Hypothalamus (tissue), 51 donors: ENCODE data around the gene FCGR1A.
A peak's percentile ranks its signal among the peaks of the same experiment; 100 is the strongest.
"Not testable (repeated sequence)": the region's sequence is repeated elsewhere in the genome, so short reads cannot be mapped to it uniquely, and the experiment has no call there.

Experiments used
- DNase-seq, 51 donors: peaks; one replicate each; lab custom pipeline; 2025; lab: John Stamatoyannopoulos, UW

FCGR1A gene

DNA sequence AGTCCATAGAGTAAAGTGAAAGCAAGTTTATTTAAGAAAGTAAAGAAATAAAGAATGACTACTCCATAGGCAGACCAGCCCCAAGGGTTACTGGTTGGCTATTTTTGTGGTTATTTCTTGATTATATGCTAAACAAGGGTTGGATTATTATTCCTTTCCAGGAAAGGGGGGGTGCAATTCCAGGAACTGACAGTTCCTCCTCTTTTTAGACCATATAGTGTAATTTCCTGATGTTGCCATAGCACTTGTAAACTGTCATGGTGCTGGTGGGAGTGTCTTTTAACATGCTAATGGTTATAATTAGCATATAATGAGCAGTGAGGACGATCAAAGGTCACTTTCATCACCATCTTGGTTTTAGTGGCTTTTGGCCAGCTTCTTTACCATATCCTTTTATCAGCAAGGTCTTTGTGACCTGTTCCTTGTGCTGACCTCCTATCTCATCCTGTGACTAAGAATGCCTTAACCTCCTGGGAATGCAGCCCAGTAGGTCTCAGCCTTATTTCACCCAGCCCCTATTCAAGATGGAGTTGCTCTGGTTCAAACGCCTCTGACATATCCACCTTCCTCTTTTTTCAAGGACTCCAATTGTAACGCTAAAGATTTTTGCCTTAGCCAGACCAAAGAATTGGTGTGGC is 6.9 kb upstream of the FCGR1A start:
- DNase-seq: not testable (repeated sequence)

DNA sequence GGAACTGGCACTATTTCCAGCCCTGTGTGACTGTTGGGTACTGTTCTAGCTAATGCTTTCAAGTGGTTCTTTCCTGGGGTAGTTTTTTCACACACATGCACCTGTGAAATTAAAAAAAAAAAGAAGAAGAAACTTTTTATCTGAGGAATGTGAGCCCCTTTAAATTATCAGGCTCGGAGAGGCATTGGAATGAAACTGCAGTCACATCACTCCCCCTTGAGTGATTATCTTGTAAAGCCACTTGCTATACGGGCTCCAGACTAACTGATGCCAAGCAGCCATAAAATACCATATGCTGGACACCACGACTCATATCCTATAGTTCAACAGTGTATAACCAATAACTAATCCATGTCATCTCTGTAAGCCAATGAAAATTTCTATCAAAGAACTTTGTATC is 5.4 kb upstream of the FCGR1A start:
- DNase-seq: not testable (repeated sequence)

DNA sequence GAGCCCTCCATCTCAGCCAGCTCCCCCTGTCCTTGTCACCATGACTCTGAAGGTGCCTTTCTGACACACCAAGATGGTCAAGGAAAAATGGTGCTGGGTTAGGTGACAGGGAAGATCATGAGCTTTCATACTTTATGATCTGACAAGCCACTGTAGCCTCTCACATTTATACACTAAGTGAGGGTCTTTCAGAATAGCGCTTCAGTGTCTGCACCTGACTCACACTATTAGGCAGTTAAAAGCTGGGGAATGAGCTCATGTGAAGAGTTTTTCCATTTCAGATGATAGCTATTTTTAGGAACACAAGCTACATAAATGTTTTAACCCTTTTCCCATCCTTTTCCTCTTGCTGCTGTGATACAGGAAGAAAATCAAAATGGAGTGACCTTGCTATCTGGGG is 4.2 kb upstream of the FCGR1A start:
- DNase-seq: not testable (repeated sequence)

DNA sequence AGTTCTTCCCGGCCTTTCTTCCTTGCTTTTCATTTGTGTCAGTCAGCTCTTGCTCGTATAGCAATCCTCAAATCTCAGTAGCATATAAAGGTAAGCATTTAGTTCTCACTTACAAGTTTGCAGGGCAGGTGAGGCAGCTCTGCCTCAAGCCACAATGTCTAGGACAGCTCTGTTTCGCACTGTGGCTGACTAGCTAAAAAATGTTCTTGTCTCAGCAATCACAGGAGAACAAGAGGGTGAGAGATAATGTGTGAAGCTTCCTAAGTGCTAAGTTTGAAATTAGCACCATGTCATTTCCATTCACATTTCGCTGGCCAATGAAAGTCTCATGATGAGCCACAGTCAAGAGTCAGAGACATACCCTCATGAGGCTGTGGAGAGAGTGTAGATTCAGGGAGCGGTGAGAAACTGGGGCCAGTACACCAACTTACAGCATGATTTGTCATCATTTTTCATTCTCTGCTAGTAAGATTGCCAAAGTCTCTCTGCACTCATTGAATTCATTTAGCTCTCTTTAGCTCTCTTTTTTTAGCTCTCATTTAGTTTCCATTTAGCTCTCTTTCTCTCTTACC is 995 bp upstream of the FCGR1A start:
- not testable (repeated sequence) for DNase-seq

DNA sequence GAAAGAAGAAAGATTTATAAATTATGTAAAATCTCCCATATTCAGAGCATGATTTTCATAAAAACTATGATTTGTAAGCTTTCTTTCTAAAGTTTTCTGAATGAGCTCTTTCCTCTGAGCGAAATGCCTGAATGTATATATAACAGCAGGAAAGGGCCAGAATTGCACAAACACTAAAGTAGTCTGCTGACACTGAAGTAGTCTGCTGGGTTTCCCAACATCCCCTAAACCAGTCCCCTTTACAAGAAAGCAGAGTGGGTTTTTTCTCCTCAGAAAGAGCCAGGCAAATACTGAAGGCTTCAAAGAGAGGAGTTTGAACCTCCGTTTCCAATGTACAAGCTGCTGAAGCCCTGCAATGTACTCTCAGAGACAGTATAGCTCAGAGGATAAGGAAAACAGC is 795 bp downstream of the FCGR1A start:
- not testable (repeated sequence) for DNase-seq

DNA sequence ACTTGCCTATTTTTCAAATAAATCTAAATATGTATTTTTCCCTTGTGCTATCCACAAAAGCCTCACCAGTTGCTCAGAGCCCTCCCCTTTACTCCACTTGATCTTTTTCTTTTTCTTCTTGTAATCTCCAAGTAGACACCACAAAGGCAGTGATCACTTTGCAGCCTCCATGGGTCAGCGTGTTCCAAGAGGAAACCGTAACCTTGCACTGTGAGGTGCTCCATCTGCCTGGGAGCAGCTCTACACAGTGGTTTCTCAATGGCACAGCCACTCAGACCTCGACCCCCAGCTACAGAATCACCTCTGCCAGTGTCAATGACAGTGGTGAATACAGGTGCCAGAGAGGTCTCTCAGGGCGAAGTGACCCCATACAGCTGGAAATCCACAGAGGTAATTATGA is 1.4 kb downstream of the FCGR1A start:
- DNase-seq: not testable (repeated sequence)

DNA sequence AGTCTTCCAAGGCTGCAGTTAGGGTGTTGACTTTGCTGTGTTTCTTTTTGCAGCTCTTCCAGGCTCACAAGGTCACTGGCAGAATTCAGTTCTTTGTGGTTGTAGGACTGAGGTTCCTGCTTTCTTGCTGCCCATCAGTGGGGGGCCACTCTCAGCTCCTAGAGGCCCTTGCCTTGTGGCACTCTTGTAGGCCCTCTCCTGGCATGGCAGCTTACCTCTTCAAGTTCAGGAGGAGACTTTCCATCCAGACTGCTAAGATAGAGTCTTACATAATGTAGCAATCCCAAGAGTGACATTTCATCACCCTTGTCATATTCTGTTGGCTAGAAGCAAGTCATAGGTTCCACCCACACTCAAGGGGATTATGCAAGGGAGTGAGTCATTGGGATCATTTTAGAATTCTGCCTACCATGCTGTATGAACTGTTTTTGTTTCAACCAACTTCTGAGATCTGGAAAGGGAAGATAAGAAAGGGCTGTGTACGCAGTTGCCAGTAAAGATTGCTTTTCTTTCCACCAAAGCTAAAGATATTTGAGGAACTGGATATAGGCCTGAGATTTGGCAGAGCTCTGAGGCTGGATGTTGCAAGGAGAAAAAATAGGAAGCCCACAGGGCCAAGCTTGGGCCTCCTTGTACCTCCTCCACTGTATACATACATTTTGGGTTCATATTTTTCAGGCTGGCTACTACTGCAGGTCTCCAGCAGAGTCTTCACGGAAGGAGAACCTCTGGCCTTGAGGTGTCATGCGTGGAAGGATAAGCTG is 5.4 kb downstream of the FCGR1A start:
- not testable (repeated sequence) for DNase-seq

DNA sequence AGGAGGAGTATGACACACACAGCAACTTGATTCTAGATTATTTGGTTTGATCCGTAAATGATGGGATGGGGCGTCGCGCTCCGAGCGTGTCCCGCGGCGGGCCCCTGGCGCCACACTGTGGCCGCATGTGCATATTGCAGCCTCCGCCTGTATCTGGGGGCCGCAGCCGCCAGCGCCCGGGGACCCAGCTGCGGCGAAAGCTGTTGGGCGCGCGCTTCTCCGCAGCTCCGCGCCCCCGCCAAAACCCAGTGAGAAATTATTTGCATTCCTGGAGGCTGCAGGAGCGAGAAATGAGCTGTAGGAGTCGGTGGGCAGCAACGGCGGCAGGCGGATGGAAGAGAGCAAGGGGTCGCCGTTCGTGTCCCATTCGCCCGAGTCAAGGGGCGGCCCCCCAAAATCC is 10.0 kb downstream of the FCGR1A start:
- peak in 30 of 51 donors; percentile 3 to 56 (median 18) for DNase-seq

DNA sequence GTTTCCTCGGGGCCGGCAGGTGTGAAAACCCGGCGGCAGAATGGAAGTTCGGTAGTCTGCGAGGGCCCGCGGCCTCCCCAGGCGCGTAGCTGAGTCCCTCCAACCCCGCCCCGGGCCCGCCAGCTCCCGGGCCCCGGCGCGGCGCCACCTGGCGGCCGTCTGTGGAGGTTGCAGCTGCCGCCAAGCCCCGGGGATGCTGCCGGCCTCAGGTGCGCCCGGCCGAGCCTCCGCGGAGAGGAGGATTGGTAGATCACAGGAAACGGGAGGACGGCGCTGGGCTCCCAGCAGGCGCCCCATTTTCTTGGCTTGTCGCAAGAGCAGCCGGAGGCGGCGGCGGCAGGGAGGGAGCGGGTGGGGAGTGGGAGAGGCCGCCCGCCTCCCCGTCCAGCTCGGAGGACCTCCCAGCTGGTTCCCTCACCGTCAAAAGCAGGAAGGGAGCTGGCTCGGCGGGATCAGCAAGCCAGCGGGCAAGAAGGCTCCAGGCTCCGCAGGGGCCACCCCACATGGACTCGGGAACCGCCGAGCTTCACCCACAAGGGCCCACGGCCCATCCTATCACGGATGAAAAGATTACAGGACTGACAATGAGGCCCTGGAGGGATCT is 10.5 kb downstream of the FCGR1A start:
- peak in 44 of 51 donors; percentile 2 to 69 (median 35) for DNase-seq

DNA sequence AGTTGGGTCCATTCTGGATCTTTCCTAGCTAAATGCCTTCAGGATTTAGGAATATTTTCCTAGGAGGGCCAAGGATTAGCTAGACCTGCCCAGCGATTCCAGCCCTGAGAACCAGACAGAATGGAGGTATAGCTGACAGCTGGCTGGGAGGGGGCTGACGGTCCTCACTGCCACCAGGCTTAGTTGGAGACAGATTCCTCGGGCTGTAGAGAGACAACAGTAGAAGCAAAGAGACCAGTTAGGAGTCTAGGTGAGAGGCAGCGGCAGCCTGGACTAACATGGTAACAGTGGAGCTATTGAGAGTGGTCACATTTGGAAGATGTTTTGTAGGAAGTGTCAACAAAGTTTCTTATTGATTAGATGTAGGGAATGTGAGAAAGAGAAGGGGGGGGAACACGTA is 11.4 kb downstream of the FCGR1A start:
- not testable (repeated sequence) for DNase-seq

DNA sequence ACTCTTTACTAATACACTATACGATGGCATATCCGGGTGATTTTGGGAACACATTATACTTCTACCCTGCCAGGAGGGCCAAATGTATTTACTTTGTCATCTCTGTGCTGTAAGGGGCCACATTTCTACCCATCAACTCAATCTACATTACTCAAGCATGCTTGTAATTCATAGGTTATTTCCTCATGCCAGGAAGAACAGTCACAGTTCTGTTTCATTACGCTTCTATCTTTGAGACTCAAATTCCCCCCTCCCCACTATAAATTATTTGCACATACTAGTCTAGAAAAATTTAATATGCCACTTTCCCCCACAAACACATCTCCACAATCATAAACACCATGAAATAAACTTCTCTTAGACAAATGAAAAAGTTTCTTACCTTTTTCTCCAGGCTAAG is 19.1 kb downstream of the FCGR1A start:
- not testable (repeated sequence) for DNase-seq

DNA sequence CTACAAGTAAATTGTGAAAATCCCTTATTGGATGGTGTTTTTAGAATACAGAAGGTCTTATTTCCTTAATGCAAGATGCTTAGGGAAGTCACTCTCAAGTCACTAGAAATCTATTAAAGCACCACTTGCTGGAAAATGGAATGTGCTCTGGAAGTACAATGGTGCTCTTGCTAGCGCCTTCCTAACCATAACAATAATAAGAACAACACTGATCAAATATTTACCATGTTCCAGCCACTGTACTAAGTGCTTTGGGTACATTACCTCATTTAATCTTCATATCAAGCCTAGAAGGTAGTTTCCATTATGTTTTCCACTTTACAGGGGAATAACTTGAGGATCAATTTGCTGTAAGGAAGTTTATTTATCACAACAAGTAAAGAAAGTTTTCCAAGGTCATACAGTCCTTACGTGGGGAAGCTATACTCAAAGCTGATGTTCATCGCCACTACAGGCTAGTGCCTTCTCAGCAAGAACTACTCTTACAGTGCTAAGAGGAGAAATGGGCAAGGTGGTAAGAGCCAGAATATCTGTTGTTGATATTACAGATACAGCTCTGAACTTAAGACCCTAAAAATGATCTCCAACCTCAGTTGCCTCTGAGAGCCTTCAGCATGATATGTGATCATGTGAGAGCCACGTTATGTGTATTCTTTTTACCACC is 22.1 kb downstream of the FCGR1A start:
- DNase-seq: not testable (repeated sequence)

DNA sequence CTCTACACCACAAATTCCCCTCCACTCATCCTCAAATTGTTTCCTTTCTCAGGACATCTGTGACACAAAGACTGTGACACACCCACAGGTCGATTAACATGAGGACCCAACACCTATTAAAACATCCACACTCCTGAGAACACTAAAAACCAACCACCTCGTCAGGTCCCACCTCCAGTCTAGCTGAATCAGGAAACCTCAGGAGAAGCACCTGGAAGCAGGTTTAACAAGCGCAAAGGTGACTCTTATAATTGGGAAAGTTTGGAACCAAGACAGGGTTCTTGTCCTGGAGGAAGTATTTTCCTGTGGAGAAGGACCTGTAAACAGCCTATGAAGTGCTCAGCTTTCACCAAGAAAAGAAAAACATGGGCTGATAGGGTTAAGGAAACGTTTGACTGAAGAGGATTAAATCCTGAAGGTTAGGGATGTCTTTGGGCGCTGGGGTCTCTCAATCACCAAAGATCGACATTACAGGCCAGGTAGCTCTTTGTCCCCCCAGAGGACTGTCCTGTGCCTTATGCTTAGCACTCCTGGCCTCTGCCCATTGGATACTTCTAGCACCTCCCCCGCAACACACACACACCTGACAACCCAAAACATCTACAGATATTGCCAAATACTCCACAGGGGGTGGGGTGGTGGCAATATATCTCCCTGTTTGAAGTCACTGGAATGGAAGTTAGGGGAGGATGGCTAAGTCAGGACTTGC is 28.4 kb downstream of the FCGR1A start:
- not testable (repeated sequence) for DNase-seq

DNA sequence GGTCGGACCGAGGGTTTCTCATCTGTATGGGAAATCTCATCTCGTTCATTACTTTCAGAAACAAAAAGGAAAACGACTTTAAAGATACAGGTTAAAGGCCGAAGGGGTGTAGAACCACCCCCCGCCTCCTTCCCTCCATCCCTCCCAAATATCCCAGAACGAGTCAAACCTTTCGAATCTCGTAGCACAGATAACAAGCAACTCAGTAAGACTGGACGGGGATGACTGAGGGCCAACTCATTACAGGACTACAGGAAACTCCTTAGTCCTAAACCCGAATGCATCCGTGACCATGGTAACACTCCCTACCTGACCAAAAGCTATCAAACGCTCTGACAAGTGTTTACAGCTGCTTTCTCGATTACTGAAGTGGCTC is 29.0 kb downstream of the FCGR1A start:
- DNase-seq: not testable (repeated sequence)

DNA sequence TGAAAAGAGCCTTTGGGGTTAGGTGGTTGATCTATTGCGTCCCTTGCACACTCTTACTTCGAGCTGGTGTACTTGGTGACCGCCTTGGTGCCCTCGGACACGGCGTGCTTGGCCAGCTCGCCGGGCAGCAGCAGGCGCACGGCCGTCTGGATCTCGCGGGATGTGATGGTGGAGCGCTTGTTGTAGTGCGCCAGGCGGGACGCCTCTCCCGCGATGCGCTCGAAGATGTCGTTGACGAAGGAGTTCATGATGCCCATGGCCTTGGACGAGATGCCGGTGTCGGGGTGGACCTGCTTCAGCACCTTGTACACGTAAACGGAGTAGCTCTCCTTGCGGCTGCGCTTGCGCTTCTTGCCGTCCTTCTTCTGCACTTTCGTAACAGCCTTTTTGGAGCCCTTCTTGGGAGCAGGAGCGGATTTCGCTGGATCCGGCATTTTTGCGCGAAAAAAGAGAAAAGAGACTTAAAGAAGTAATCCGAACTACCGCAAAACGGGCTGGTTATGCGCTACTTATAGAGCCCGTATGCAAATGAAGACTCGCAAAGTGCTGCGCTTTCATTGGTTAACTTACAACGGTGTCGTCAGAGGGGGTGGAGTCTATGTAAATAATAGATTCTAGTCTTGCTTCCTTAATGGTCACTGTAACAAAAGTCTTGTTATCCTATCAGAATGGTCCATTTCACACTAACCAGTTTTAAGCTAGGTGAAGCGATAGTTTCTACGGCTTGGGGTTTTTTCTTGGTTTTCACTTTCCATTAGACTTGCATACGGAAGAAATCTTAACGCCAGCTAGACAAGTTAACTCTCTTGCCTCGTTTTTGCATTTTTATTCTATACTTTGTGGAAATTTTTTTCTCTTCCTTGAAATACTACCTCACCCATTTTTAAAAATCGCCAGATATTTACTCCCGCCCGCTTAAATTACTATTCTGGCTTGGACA is 29.7 kb downstream of the FCGR1A start:
- peak in 50 of 51 donors; percentile 4 to 95 (median 70) for DNase-seq

DNA sequence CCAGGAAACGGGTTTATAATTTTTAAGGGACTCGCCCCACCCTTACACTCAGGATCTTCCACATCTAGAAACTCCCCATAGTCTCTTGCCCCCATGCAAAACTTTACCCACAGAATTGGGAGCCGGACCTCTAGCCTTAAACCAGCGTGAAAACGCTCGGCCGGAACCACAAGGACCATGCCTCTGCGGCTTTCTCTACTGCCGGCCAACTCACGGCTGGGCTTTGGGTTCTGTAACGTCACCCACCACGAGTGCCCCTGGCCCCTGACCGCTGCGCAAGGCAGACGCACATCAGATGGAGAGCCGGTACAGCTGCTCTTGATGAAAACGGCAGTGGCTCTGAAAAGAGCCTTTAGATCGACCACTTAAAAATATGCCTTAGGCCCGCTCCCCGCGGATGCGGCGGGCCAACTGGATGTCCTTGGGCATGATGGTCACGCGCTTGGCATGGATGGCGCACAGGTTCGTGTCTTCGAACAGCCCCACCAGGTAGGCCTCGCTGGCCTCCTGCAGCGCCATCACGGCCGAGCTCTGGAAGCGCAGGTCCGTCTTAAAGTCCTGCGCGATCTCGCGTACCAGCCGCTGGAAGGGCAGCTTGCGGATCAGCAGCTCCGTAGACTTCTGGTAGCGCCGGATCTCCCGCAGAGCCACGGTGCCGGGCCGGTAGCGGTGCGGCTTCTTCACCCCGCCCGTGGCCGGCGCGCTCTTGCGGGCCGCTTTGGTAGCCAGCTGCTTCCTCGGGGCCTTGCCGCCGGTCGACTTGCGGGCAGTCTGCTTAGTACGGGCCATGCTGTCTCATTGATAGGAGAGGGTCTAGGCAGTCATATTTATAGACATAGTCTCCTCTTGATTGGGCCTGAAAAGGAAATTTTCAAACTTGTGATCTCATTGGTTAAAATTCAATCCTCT is 30.7 kb downstream of the FCGR1A start:
- peak in 29 of 51 donors; percentile 2 to 71 (median 22) for DNase-seq

DNA sequence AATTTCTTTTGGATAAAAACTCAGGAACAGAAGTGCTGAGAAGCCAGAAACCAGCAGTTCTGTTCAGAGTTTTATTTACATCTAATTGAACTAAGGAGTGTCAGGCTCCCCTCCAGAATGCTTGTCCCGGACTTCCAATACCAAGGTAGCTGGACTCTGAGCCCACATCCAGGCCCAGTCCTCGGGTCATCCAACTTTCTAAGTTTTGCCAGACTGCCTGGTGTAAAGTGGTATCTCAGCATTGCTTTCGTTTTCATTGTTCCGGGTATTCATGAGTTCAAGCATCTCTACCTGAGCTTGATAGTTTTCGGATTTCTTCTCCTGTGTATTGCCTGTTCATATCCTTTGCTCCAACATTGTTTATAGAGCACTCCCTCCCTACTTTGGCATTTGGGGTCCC is 37.9 kb downstream of the FCGR1A start:
- not testable (repeated sequence) for DNase-seq

DNA sequence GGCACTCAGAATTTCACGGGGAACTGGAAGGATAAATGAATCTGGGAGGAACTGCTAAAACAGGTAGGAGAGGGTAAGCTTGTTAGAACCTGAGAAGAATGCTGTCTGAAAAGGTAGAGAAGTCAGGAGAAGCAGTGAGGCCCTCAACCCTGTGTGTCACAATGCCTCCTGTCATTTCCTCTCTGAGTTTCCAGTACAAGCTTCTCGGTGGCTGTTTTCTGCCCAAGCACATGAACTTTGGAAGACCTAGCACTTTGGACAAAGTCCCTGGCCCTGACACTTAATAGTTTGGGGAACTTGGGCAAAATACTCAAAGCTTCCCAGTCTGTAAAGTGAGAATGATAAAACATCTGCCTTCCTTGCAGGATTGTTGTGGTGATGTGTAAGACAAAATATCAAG is 44.1 kb downstream of the FCGR1A start:
- DNase-seq: not testable (repeated sequence)
